Uterus (tissue), 2 donors: ENCODE measurements around the gene RAD51B.

ENCODE experiments used
- CTCF ChIP-seq, 4 experiments: fragments of 200-600 bp in 2 of 4; fragments of 450-650 bp in 2 of 4; sonication (generic) in 2 of 4; IDR thresholded peaks; one replicate each; pipeline ENCODE4 v1.5.1; 2016 to 2019; ENCODE audit warnings: antibody characterized with exemption in 4 of 4, mild to moderate bottlenecking in 2 of 4, moderate library complexity in 1 of 4
- POLR2A ChIP-seq, 2 donors: fragments of 450-650 bp; IDR thresholded peaks; one replicate each; pipeline ENCODE4 v1.6.1; 2016; ENCODE audit warnings: antibody characterized with exemption in 2 of 2, mild to moderate bottlenecking in 1 of 2, moderate library complexity in 1 of 2

GRCh38 chr14:68664225-68664681 is 844.7 kb downstream of the RAD51B start:
- TF ChIP-seq POLR2A (IDR thresholded peaks at IDR 0.05): no peak
- peak in 1 of 4 experiments; percentile 27 for TF ChIP-seq CTCF (IDR thresholded peaks at IDR 0.05)
